Right renal pelvis (tissue), 4 donors: ENCODE measurements around the gene MYO10. TPM values are rescaled to one million over a fixed set of nuclear protein-coding genes. Genes with fewer than 3 reads are reported as not detected.
"Not testable (repeated sequence)": the region's sequence is repeated elsewhere in the genome, so short reads cannot be mapped to it uniquely, and the experiment has no call there.

Experiments
- DNase-seq, 4 donors: peaks; one replicate each; pipeline ENCODE4 v3.0.0-alpha.2; 2013; ENCODE audit warnings: low read depth in 4 of 4, low spot score in 3 of 4, missing footprints in 1 of 4
- polyA plus RNA-seq, 4 donors: library from polyadenylated mRNA; unstranded; fragments of 120-200 nt; gene quantifications; one replicate each; pipeline ENCODE4 v1.2.1, GENCODE V29; 2013; ENCODE audit not compliant: insufficient read length in 4 of 4

MYO10 gene
- polyA plus RNA-seq = 10 to 100 TPM; 37.2 to 43.3 (median 40.8) TPM

GRCh38 chr5:16936150-16936988, at the start of gene MYO10:
MYO10 (minus strand) TSS chr5:16936288; CDS start chr5:16935808, 480 bp downstream.
- peak in 2 of 4 donors; percentile 71 to 76 for DNase-seq

- DNase-seq = not testable (repeated sequence)
Measured at GRCh38 chr5:16985304-16985703, 49.2 kb upstream of the MYO10 start.

- no peak for DNase-seq
Measured at GRCh38 chr5:16983972-16984371, 47.9 kb upstream of the MYO10 start.

GRCh38 chr5:16983022-16983639, 47.0 kb upstream of the MYO10 start:
- peak in 1 of 4 donors; percentile 20 for DNase-seq

GRCh38 chr5:16981700-16982099, 45.6 kb upstream of the MYO10 start:
- DNase-seq = no peak

GRCh38 chr5:16980983-16981382, 44.9 kb upstream of the MYO10 start:
- DNase-seq = no peak

GRCh38 chr5:16978296-16978695, 42.2 kb upstream of the MYO10 start:
- no peak for DNase-seq

- no peak for DNase-seq
Measured at GRCh38 chr5:16976625-16977008, 40.5 kb upstream of the MYO10 start.

GRCh38 chr5:16975950-16976624, 40.0 kb upstream of the MYO10 start:
- no peak for DNase-seq

GRCh38 chr5:16974981-16975380, 38.9 kb upstream of the MYO10 start:
- no peak for DNase-seq

GRCh38 chr5:16970826-16971225, 34.7 kb upstream of the MYO10 start:
- DNase-seq = no peak

GRCh38 chr5:16970260-16970659, 34.2 kb upstream of the MYO10 start:
- DNase-seq = no peak

GRCh38 chr5:16965581-16965980, 29.5 kb upstream of the MYO10 start:
- DNase-seq = no peak

GRCh38 chr5:16963821-16964220, 27.7 kb upstream of the MYO10 start:
- no peak for DNase-seq

- DNase-seq = no peak
Measured at GRCh38 chr5:16961131-16961530, 25.0 kb upstream of the MYO10 start.

- no peak for DNase-seq
Measured at GRCh38 chr5:16957304-16958196, 21.5 kb upstream of the MYO10 start.

GRCh38 chr5:16953729-16954128, 17.6 kb upstream of the MYO10 start:
- DNase-seq = no peak

- DNase-seq = no peak
Measured at GRCh38 chr5:16952968-16953671, 17.0 kb upstream of the MYO10 start.

- no peak for DNase-seq
Measured at GRCh38 chr5:16946725-16947124, 10.6 kb upstream of the MYO10 start.
